Activated naive CD8-positive, alpha-beta T cell treated with anti-CD3 and anti-CD28 coated beads, Interleukin-2, amount 10 ng/mL, durations not matched to agents 7 days and 5 days (primary cell): ENCODE measurements around the gene RBM24. TPM values are rescaled to one million over a fixed set of nuclear protein-coding genes. Genes with fewer than 3 reads are reported as not detected.

Experiments
- ATAC-seq: fragments of 150-1000 bp; cut with Tn5 transposase; one replicate; pipeline ENCODE4 v1.10.0; 2021; ENCODE audit warnings: low read depth, moderate library complexity
- POLR2A ChIA-PET: fragments of 350-600 bp; sonication (Branson Sonifier 250); formaldehyde crosslinking; loops from one replicate; lab custom pipeline; 2021; ENCODE audit warnings: antibody characterized with exemption; lab: Charles Lee
- DNase-seq: peaks from one replicate; pipeline ENCODE4 v3.0.0; 2021
- H3K27ac Mint-ChIP-seq: one replicate; pipeline ENCODE4 v1.8.0; 2022; ENCODE audit warnings: mild to moderate bottlenecking, mixed read lengths
- H3K27me3 Mint-ChIP-seq: one replicate; pipeline ENCODE4 v1.8.0; 2022; ENCODE audit warnings: mild to moderate bottlenecking, moderate library complexity, mixed read lengths
- H3K36me3 Mint-ChIP-seq: one replicate; pipeline ENCODE4 v1.8.0; 2021; ENCODE audit warnings: mild to moderate bottlenecking, mixed read lengths
- H3K4me1 Mint-ChIP-seq: one replicate; pipeline ENCODE4 v1.8.0; 2021; ENCODE audit warnings: mixed read lengths
- H3K4me3 Mint-ChIP-seq: one replicate; pipeline ENCODE4 v1.8.0; 2022; ENCODE audit warnings: mild to moderate bottlenecking, moderate library complexity, mixed read lengths
- H3K9me3 Mint-ChIP-seq: one replicate; pipeline ENCODE4 v1.8.0; 2021; ENCODE audit warnings: mixed read lengths
- total RNA-seq, 2 experiments: library from RNA; stranded (reverse); gene quantifications; one replicate each; pipeline ENCODE4 v1.2.3, GENCODE V29; 2021

Gene RBM24
- total RNA-seq, 2 experiments from 2014 or later, result not detected

GRCh38 chr6:17277256-17277655, 3.9 kb upstream of the RBM24 start:
- POLR2A ChIA-PET, result no interaction called here
- ATAC-seq, result no peak
- Mint-ChIP-seq H3K27ac (no peak overlapping the region), H3K4me1 (peaks cover 8% of the 10 kb centered on the region), H3K27me3 (peaks cover 43% of the 10 kb centered on the region), H3K9me3 (no peaks in the 10 kb centered on the region), H3K4me3 (no peak overlapping the region), H3K36me3 (no peaks in the 10 kb centered on the region)
- DNase-seq, result no peak

DNA sequence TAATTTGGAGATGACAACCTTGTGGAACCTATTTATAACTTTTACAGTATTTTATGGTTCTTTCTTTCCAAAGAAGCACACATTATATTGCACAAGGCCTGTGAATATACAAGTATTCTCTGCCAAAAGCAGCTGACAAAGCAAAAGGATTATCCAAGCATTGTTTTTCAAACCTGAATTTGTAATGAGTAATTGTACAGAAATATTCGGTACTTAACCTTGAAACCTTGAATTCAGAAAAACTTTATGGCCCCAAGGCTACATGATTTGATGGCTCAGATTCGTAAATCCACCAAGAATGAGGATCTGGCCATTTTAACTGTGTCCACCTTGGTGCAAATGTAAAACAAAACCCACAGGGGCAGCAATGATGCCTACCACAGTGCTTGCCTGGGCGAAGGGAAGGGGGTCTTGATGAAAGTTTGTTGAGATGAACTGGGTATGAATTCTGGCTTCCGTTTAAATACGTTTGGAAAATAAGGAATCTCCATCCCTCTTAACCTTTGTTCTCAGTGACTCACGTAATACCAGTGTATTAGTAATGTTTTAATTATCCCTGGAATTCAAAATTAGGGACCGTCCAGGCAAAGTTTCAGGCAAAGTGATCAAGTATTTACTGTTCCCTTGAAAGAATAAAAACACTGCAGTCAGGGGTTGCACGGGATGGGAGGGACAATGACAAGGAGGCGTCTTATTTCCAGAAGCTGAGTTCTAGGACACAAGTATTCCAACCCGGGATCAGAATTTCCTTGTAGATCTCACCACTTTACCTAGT, 2.7 kb upstream of the RBM24 start:
- no peaks in the 10 kb centered on the region for H3K9me3 Mint-ChIP-seq
- no peak for DNase-seq
- peaks cover 53% of the 10 kb centered on the region for H3K27me3 Mint-ChIP-seq
- no peak for ATAC-seq
- POLR2A ChIA-PET, result no interaction called here
- no peak overlapping the region for H3K4me3 Mint-ChIP-seq
- no peaks in the 10 kb centered on the region for H3K36me3 Mint-ChIP-seq
- H3K4me1 Mint-ChIP-seq, result peaks cover 8% of the 10 kb centered on the region
- H3K27ac Mint-ChIP-seq, result no peak overlapping the region

DNA sequence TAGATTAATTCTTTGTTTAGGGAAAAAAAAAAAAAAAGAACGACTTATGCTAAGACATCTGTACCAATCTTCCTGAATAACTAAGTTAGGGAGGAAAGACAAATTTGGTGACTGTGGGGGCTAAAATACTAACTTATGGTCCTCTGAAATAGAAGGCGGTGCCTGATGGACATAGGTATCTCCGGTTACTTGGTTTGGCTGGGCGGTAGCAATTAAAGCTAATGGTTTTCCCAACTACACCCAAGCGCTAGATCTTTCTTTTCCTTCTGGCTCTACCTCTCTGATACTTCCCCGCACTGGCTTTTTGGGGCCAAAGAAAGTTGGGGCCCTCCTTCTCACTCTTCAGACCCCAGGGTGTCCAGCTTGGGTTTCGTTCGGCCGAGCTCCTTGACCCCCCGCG, 1.0 kb upstream of the RBM24 start:
- Mint-ChIP-seq H3K27ac (no peak overlapping the region), H3K27me3 (peaks cover 64% of the 10 kb centered on the region), H3K4me3 (no peak overlapping the region), H3K4me1 (peaks cover 8% of the 10 kb centered on the region), H3K36me3 (no peaks in the 10 kb centered on the region), H3K9me3 (no peaks in the 10 kb centered on the region)
- no peak for DNase-seq
- POLR2A ChIA-PET, result no interaction called here
- no peak for ATAC-seq

DNA sequence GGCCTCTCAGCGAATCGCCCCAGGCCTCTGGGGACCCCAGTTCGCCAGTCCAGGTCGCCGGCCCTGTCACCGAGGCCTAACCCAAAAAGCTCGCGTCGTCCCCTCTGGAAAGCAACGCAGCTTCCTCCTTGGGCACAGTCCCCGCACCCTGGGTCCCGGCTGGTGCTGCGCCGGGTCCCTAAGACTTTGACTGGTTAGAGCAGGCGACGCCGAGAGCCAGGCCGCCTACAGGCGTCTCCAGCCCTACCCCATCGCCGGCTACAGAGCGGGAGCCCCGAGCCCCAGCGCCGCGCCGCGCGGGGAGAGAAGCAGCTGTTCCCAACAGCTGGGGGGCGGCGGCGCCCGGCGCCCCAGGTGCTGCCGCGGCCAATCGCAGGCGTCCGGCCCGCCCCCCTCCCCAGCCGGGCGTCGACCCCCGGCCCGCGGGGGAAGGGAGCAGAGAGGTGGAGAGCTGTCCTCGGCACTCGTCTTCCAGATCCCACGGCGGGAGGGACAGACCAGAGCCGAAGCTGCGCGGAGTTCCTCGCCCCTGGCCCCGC, 540 bp upstream of the RBM24 start:
- Mint-ChIP-seq H3K27ac (no peak overlapping the region), H3K36me3 (no peaks in the 10 kb centered on the region), H3K27me3 (peaks cover 66% of the 10 kb centered on the region), H3K9me3 (no peaks in the 10 kb centered on the region), H3K4me3 (no peak overlapping the region), H3K4me1 (peaks cover 8% of the 10 kb centered on the region)
- POLR2A ChIA-PET, result no interaction called here
- DNase-seq (peak; percentile 29), ATAC-seq (no peak)

DNA sequence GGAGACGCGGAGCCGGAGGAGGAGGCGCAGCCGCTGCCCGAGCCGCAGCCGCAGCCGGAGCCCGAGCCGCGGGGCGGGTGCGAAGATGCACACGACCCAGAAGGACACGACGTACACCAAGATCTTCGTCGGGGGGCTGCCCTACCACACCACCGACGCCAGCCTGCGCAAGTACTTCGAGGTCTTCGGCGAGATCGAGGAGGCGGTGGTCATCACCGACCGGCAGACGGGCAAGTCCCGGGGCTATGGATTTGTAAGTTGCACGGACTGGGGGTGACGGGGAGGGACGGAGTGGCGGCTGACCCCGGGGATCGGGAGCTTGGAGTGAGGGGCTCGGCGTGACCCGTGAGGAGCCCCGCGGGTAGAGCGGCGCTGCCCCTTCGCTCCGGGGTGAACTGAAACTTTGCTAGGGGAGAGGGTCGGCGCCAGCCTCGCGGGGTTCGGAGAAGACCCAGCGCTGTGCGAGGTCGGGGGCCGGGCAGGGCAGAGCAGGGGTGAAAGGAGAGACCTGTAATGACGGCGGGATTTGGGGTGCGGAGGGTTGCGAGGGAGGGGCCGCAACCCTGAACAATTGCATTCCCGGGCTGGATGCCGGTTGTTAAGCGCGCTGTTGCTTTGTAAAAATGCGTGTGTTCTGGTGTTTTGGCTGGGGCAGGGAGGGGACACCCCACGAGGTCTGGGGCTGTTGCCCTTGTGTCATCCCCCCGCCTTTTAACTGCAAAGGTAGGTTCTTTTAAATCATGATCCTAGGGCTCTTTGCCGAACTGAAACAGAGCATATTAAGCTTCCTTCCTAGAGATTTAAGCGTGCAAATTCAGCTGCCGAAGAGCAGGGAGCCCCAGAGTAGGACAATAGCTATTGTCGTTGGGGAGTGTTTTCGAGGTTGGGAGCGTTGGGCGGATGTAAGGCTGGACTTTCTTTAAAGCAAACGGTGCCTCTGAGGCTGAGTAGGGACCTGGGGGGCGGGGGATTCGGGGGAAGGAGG, 628 bp downstream of the RBM24 start:
- no peak for DNase-seq
- POLR2A ChIA-PET, result interaction anchor here (0.6 kb wide), 1 partner anchor 378 kb away, joined by 3 read pairs; no protein-coding TSS in a partner anchor
- H3K27ac Mint-ChIP-seq, result no peak overlapping the region
- no peaks in the 10 kb centered on the region for H3K36me3 Mint-ChIP-seq
- H3K27me3 Mint-ChIP-seq, result peaks cover 65% of the 10 kb centered on the region
- H3K9me3 Mint-ChIP-seq, result no peaks in the 10 kb centered on the region
- peak overlapping the region; percentile 75 for H3K4me3 Mint-ChIP-seq
- H3K4me1 Mint-ChIP-seq, result peaks cover 8% of the 10 kb centered on the region
- ATAC-seq, result no peak

DNA sequence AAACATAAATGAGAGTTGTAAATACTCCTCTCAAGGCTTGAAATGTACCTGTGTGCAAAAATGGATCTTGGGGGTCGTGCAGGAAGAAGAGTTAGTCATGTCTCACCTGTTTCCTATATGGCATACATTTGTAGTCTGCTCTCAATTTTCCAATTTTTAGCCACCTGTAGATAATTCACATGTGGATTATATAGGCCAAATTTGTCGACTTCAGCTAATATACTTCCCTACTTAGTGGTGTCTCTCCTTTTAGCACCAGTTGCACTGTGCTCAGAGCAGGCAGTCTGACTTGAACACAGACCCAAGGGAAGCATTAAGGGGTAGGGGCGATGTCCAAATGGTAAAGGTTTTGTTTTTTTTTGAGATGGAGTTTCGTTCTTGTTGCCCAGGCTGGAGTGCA, 1.9 kb downstream of the RBM24 start:
- Mint-ChIP-seq H3K27ac (no peak overlapping the region), H3K4me3 (no peak overlapping the region), H3K27me3 (peaks cover 58% of the 10 kb centered on the region)

DNA sequence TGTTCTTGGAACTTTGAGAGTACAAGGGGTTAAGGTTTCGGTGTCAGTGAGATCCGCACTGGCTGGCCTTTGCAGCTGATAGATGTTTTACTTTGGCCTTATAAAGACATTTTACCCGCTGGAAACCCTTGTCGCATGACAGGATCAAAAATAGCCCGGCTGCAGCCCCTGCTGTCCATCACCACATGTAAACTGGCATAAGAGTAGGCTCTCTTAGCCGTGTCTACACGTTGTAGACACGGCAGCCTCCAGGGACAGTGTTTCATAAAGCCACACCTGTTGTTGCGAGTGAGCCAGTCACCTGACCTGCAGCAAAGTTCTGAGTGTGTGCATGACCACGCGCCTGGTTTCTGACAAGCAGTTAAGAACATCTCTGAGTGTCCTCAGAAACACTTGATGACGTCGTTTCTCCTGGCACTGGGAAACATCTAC, 8.5 kb downstream of the RBM24 start:
- no peak overlapping the region for H3K4me3 Mint-ChIP-seq
- no peak overlapping the region for H3K27ac Mint-ChIP-seq
- no peaks in the 10 kb centered on the region for H3K9me3 Mint-ChIP-seq
- no peaks in the 10 kb centered on the region for H3K4me1 Mint-ChIP-seq
- POLR2A ChIA-PET, result no interaction called here
- DNase-seq (no peak), ATAC-seq (no peak)
- H3K27me3 Mint-ChIP-seq, result peaks cover 16% of the 10 kb centered on the region
- H3K36me3 Mint-ChIP-seq, result no peaks in the 10 kb centered on the region

More for the DNA sequence above, 1.9 kb downstream of the RBM24 start:
- POLR2A ChIA-PET, result no interaction called here
- ATAC-seq, result no peak
- H3K9me3 Mint-ChIP-seq, result no peaks in the 10 kb centered on the region
- no peak for DNase-seq
- H3K4me1 Mint-ChIP-seq, result peaks cover 8% of the 10 kb centered on the region
- H3K36me3 Mint-ChIP-seq, result no peaks in the 10 kb centered on the region

GRCh38 chr6:17291778-17292177, 10.6 kb downstream of the RBM24 start:
- Mint-ChIP-seq H3K27ac (no peak overlapping the region), H3K36me3 (no peaks in the 10 kb centered on the region), H3K27me3 (peaks cover 5% of the 10 kb centered on the region), H3K4me1 (no peaks in the 10 kb centered on the region), H3K4me3 (no peak overlapping the region), H3K9me3 (no peaks in the 10 kb centered on the region)
- POLR2A ChIA-PET, result no interaction called here
- DNase-seq (no peak), ATAC-seq (no peak)

GRCh38 chr6:17292600-17293133, 11.5 kb downstream of the RBM24 start:
- ATAC-seq (no peak), DNase-seq (no peak)
- H3K36me3 Mint-ChIP-seq, result no peaks in the 10 kb centered on the region
- no peaks in the 10 kb centered on the region for H3K9me3 Mint-ChIP-seq
- peaks cover 5% of the 10 kb centered on the region for H3K27me3 Mint-ChIP-seq
- no peaks in the 10 kb centered on the region for H3K4me1 Mint-ChIP-seq
- no peak overlapping the region for H3K27ac Mint-ChIP-seq
- no peak overlapping the region for H3K4me3 Mint-ChIP-seq
- POLR2A ChIA-PET, result no interaction called here

GRCh38 chr6:17293395-17293794, 12.2 kb downstream of the RBM24 start:
- H3K27ac Mint-ChIP-seq, result no peak overlapping the region
- H3K4me3 Mint-ChIP-seq, result no peak overlapping the region
- no peaks in the 10 kb centered on the region for H3K36me3 Mint-ChIP-seq
- no peaks in the 10 kb centered on the region for H3K9me3 Mint-ChIP-seq
- ATAC-seq, result no peak
- DNase-seq, result no peak
- POLR2A ChIA-PET, result no interaction called here
- no peaks in the 10 kb centered on the region for H3K4me1 Mint-ChIP-seq
- peaks cover 9% of the 10 kb centered on the region for H3K27me3 Mint-ChIP-seq

GRCh38 chr6:17297271-17298080, 16.3 kb downstream of the RBM24 start:
- Mint-ChIP-seq H3K36me3 (no peaks in the 10 kb centered on the region), H3K4me3 (no peak overlapping the region), H3K27me3 (peaks cover 4% of the 10 kb centered on the region), H3K9me3 (no peaks in the 10 kb centered on the region), H3K4me1 (no peaks in the 10 kb centered on the region), H3K27ac (no peak overlapping the region)
- ATAC-seq (no peak), DNase-seq (no peak)
- POLR2A ChIA-PET, result no interaction called here

GRCh38 chr6:17298257-17298656, 17.1 kb downstream of the RBM24 start:
- H3K27ac Mint-ChIP-seq, result peak overlapping the region; percentile 50

More at GRCh38 chr6:17298257-17298656, 17.1 kb downstream of the RBM24 start:
- ATAC-seq (no peak), DNase-seq (no peak)
- Mint-ChIP-seq H3K9me3 (no peaks in the 10 kb centered on the region), H3K36me3 (no peaks in the 10 kb centered on the region), H3K4me3 (no peak overlapping the region), H3K4me1 (no peaks in the 10 kb centered on the region), H3K27me3 (peaks cover 4% of the 10 kb centered on the region)
- POLR2A ChIA-PET, result no interaction called here
